Breast epithelium (tissue), 4 donors: ENCODE measurements around the gene OTUD5. TPM values are rescaled to one million over a fixed set of nuclear protein-coding genes. Genes with fewer than 3 reads are reported as not detected.

ENCODE experiments used
- DNase-seq, 2 donors: peaks; one replicate each; pipeline ENCODE4 v3.0.0-alpha.2; 2019; ENCODE audit warnings: low spot score in 2 of 2
- H3K27ac ChIP-seq, 2 donors: fragments of 200-600 bp; sonication (generic) in 1 of 2; one replicate each; pipeline ENCODE4 v1.5.1; 2016 to 2019; ENCODE audit warnings: mild to moderate bottlenecking in 1 of 2
- H3K27me3 ChIP-seq, 2 donors: fragments of 200-600 bp; sonication (generic) in 1 of 2; one replicate each; pipeline versions ENCODE4 v1.5.1 to v1.6.0; 2017 to 2019; ENCODE audit warnings: control low read depth in 1 of 2, mild to moderate bottlenecking in 1 of 2
- H3K36me3 ChIP-seq: fragments of 200-600 bp; one replicate; pipeline ENCODE4 v1.5.1; 2019
- H3K4me1 ChIP-seq, 2 donors: fragments of 200-600 bp; sonication (generic); one replicate each; pipeline ENCODE4 v1.5.1; 2016 to 2019; ENCODE audit warnings: control low read depth in 1 of 2
- H3K4me3 ChIP-seq, 3 donors: fragments of 200-600 bp; sonication (generic); 1 replicate in 2 of 3; 2 replicates in 1 of 3; pipeline ENCODE4 v1.5.1; 2016 to 2019; ENCODE audit warnings: mild to moderate bottlenecking in 3 of 3, moderate library complexity in 2 of 3
- H3K9me3 ChIP-seq, 2 donors: fragments of 200-600 bp; sonication (generic) in 1 of 2; one replicate each; pipeline ENCODE4 v1.5.1; 2016 to 2019; ENCODE audit warnings: control low read depth in 1 of 2
- CTCF ChIP-seq, 3 donors: fragments of 450-650 bp; IDR thresholded peaks; one replicate each; pipeline ENCODE4 v1.5.1; 2016 to 2017; ENCODE audit warnings: antibody characterized with exemption in 3 of 3, mild to moderate bottlenecking in 3 of 3, moderate library complexity in 3 of 3
- POLR2A ChIP-seq: fragments of 450-650 bp; IDR thresholded peaks from one replicate; pipeline ENCODE4 v1.6.1; 2016; ENCODE audit warnings: antibody characterized with exemption, mild to moderate bottlenecking, moderate library complexity
- POLR2AphosphoS5 ChIP-seq, 3 donors: sonication (generic); formaldehyde crosslinking; IDR thresholded peaks; one replicate each; pipeline ENCODE4 v1.6.1; 2017; ENCODE audit warnings: antibody characterized with exemption in 3 of 3
- intact Hi-C: fragments of 100-400 bp; cut with DNase I; formaldehyde crosslinking; loops from one replicate; pipeline ENCODE4 v1.15.1; 2023; ENCODE audit warnings: low total_unique reads
- total RNA-seq, 3 donors: library from RNA; depleted of rRNA; stranded (reverse); fragments of >200 nt; gene quantifications; one replicate each; pipeline ENCODE4 v1.1.0, GENCODE V29; 2016

The OTUD5 gene
- total RNA-seq, 3 donors from 2014 or later = 35.8 to 37.9 (median 36.1) TPM

- no peaks in the 10 kb centered on the region for H3K36me3 ChIP-seq
- no peaks in the 10 kb centered on the region for H3K9me3 ChIP-seq
- H3K27ac ChIP-seq = peak overlapping the region; percentile 94 to 98
- peaks cover 0 to 36% of the 10 kb centered on the region in 2 donors for H3K27me3 ChIP-seq
- TF ChIP-seq POLR2A (peak; percentile 65), POLR2AphosphoS5 (IDR thresholded peaks at IDR 0.05) (peak; percentile 95 to 96 (median 96)), CTCF (IDR thresholded peaks at IDR 0.05) (no peak)
- no peaks in the 10 kb centered on the region for H3K4me1 ChIP-seq
- DNase-seq = peak; percentile 92 to 98
- H3K4me3 ChIP-seq = peak overlapping the region; percentile 61 to 82 (median 66)
- intact Hi-C loops = no loop called here
These were observed 624 bp upstream of the OTUD5 start for GRCh38 chrX:48957827-48958634.

GRCh38 chrX:48956728-48957414, 536 bp downstream of the OTUD5 start:
- Histone ChIP-seq H3K36me3 (no peaks in the 10 kb centered on the region), H3K9me3 (no peaks in the 10 kb centered on the region), H3K4me3 (peak overlapping the region; percentile 61 to 82 (median 66)), H3K27ac (peak overlapping the region; percentile 94 to 98), H3K4me1 (no peaks in the 10 kb centered on the region), H3K27me3 (peaks cover 0 to 37% of the 10 kb centered on the region in 2 donors)
- no peak for DNase-seq
- intact Hi-C loops = no loop called here
- TF ChIP-seq POLR2AphosphoS5 (IDR thresholded peaks at IDR 0.05) (no peak), POLR2A (no peak), CTCF (IDR thresholded peaks at IDR 0.05) (no peak)

- no peaks in the 10 kb centered on the region for H3K4me1 ChIP-seq
- H3K27me3 ChIP-seq = peaks cover 0 to 24% of the 10 kb centered on the region in 2 donors
- H3K36me3 ChIP-seq = no peaks in the 10 kb centered on the region
- TF ChIP-seq POLR2A = no peak
- TF ChIP-seq POLR2AphosphoS5 (IDR thresholded peaks at IDR 0.05) = no peak
- no peak for TF ChIP-seq CTCF (IDR thresholded peaks at IDR 0.05)
- no peaks in the 10 kb centered on the region for H3K9me3 ChIP-seq
- no peak for DNase-seq
- H3K27ac ChIP-seq = no peak overlapping the region
- intact Hi-C loops = no loop called here
- H3K4me3 ChIP-seq = no peak overlapping the region
These were observed 8.8 kb downstream of the OTUD5 start for GRCh38 chrX:48948589-48948988.

- no peaks in the 10 kb centered on the region for H3K4me1 ChIP-seq
- H3K36me3 ChIP-seq = no peaks in the 10 kb centered on the region
- peaks cover 0 to 19% of the 10 kb centered on the region in 2 donors for H3K27me3 ChIP-seq
- intact Hi-C loops = no loop called here
- no peak for TF ChIP-seq POLR2A
- TF ChIP-seq POLR2AphosphoS5 (IDR thresholded peaks at IDR 0.05) = no peak
- TF ChIP-seq CTCF (IDR thresholded peaks at IDR 0.05) = peak in 2 of 3 donors; percentile 47 to 61
- H3K4me3 ChIP-seq = no peak overlapping the region
- no peak overlapping the region for H3K27ac ChIP-seq
- no peaks in the 10 kb centered on the region for H3K9me3 ChIP-seq
- no peak for DNase-seq
These were observed 11.7 kb downstream of the OTUD5 start for GRCh38 chrX:48945517-48946348.
